NCI-H2107 (cell line): ENCODE data around the gene CSF3R.

ENCODE experiments used
- DNase-seq: peaks from one replicate; lab custom pipeline; 2025; lab: John Stamatoyannopoulos, UW

Gene CSF3R

GRCh38 chr1:36457691-36458090 lies 25.0 kb downstream of the CSF3R start:
- DNase-seq: no peak

- no peak for DNase-seq
Measured at GRCh38 chr1:36456391-36456928, 26.3 kb downstream of the CSF3R start.

- DNase-seq: no peak
Measured at GRCh38 chr1:36455386-36455785, 27.3 kb downstream of the CSF3R start.

GRCh38 chr1:36453600-36454388 lies 28.9 kb downstream of the CSF3R start:
- DNase-seq: no peak

- DNase-seq: no peak
Measured at GRCh38 chr1:36453051-36453450, 29.7 kb downstream of the CSF3R start.

- no peak for DNase-seq
Measured at GRCh38 chr1:36450919-36451305, 31.8 kb downstream of the CSF3R start.

- DNase-seq: peak; percentile 88
Measured at GRCh38 chr1:36450270-36450918, 32.3 kb downstream of the CSF3R start, which contains the start of gene OSCP1. Gene OSCP1 (minus strand): TSS chr1:36450451. CDS start chr1:36450369, 82 bp downstream.

GRCh38 chr1:36448530-36449056 lies 34.1 kb downstream of the CSF3R start:
- no peak for DNase-seq

GRCh38 chr1:36447450-36447849 lies 35.3 kb downstream of the CSF3R start:
- DNase-seq: no peak

GRCh38 chr1:36446746-36447145 lies 36.0 kb downstream of the CSF3R start:
- no peak for DNase-seq

GRCh38 chr1:36446271-36446670 lies 36.4 kb downstream of the CSF3R start:
- no peak for DNase-seq

- no peak for DNase-seq
Measured at GRCh38 chr1:36443297-36443696, 39.4 kb downstream of the CSF3R start.

- DNase-seq: no peak
Measured at GRCh38 chr1:36442337-36442736, 40.4 kb downstream of the CSF3R start.

- no peak for DNase-seq
Measured at GRCh38 chr1:36440646-36441045, 42.1 kb downstream of the CSF3R start.

GRCh38 chr1:36440044-36440443 lies 42.7 kb downstream of the CSF3R start:
- DNase-seq: no peak

- no peak for DNase-seq
Measured at GRCh38 chr1:36438715-36439114, 44.0 kb downstream of the CSF3R start.

- no peak for DNase-seq
Measured at GRCh38 chr1:36436821-36437220, 45.9 kb downstream of the CSF3R start.

GRCh38 chr1:36433102-36433501 lies 49.6 kb downstream of the CSF3R start:
- no peak for DNase-seq

- DNase-seq: no peak
Measured at GRCh38 chr1:36432616-36433015, 50.1 kb downstream of the CSF3R start.

GRCh38 chr1:36425791-36426190 lies 56.9 kb downstream of the CSF3R start:
- no peak for DNase-seq

GRCh38 chr1:36421649-36422048 lies 61.1 kb downstream of the CSF3R start:
- no peak for DNase-seq

- peak; percentile 20 for DNase-seq
Measured at GRCh38 chr1:36420836-36421317, 61.8 kb downstream of the CSF3R start.

- no peak for DNase-seq
Measured at GRCh38 chr1:36420409-36420808, 62.3 kb downstream of the CSF3R start.
